ENCODE results near the gene HCFC1R1.

HCFC1R1 gene

GRCh38 chr16:3022208-3022683 is 1.5 kb downstream of the HCFC1R1 start (continued):
- TF ChIP-seq, protein P1, sequence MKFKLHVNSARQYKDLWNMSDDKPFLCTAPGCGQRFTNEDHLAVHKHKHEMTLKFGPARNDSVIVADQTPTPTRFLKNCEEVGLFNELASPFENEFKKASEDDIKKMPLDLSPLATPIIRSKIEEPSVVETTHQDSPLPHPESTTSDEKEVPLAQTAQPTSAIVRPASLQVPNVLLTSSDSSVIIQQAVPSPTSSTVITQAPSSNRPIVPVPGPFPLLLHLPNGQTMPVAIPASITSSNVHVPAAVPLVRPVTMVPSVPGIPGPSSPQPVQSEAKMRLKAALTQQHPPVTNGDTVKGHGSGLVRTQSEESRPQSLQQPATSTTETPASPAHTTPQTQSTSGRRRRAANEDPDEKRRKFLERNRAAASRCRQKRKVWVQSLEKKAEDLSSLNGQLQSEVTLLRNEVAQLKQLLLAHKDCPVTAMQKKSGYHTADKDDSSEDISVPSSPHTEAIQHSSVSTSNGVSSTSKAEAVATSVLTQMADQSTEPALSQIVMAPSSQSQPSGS (tag by site-specific recombination; IDR thresholded peaks at IDR 0.05; ENCODE audit: low read depth): no peak
- TF ChIP-seq ZNF449 (tag by site-specific recombination; IDR thresholded peaks at IDR 0.05): peak; percentile 76; the same call in 1 of the 2 replicates
- TF ChIP-seq ZNF776 (tag by site-specific recombination; IDR thresholded peaks at IDR 0.05; ENCODE audit: borderline replicate concordance): no peak
- TF ChIP-seq ZNF138 (tag by site-specific recombination; IDR thresholded peaks at IDR 0.05; ENCODE audit: borderline replicate concordance): no peak
- no peak for TF ChIP-seq ZNF548 (tag by site-specific recombination; IDR thresholded peaks at IDR 0.05)
- TF ChIP-seq GLIS2 (tag by site-specific recombination; IDR thresholded peaks at IDR 0.05): peak; percentile 68; the same call in 1 of the 2 replicates
- TF ChIP-seq ZIC2 (tag by site-specific recombination; IDR thresholded peaks at IDR 0.05): no peak
- TF ChIP-seq BCL11B (tag by site-specific recombination; IDR thresholded peaks at IDR 0.05; ENCODE audit: low read depth): 0 out of 2 replicates have a peak, but pooled peaks have one; percentile 20
- TF ChIP-seq ZNF639 (tag by site-specific recombination; IDR thresholded peaks at IDR 0.05): no peak; the same call in 1 of the 2 replicates
- no peak for TF ChIP-seq ZNF560 (tag by site-specific recombination; IDR thresholded peaks at IDR 0.05; ENCODE audit: borderline replicate concordance)
- no peak for TF ChIP-seq GLI2 (tag by site-specific recombination; IDR thresholded peaks at IDR 0.05; ENCODE audit: borderline replicate concordance, low read depth)
- no peak for TF ChIP-seq ZNF221 (tag by site-specific recombination; IDR thresholded peaks at IDR 0.05; ENCODE audit: borderline replicate concordance)
- peak; percentile 58; the same call in 1 of the 2 replicates for TF ChIP-seq ZNF660 (tag by site-specific recombination; IDR thresholded peaks at IDR 0.05)
- no peak for TF ChIP-seq ZNF544 (tag by site-specific recombination; IDR thresholded peaks at IDR 0.05)
- TF ChIP-seq ZNF530 (tag by site-specific recombination; IDR thresholded peaks at IDR 0.05; ENCODE audit: low read depth): no peak
- no peak for TF ChIP-seq ZNF211 (tag by site-specific recombination; IDR thresholded peaks at IDR 0.05; ENCODE audit: low read depth)
- no peak for TF ChIP-seq GLI4 (tag by site-specific recombination; IDR thresholded peaks at IDR 0.05)
- no peak for TF ChIP-seq ZNF10 (tag by site-specific recombination; IDR thresholded peaks at IDR 0.05)
- TF ChIP-seq ZNF114 (tag by site-specific recombination; IDR thresholded peaks at IDR 0.05): no peak
- no peak for TF ChIP-seq ZNF140 (tag by site-specific recombination; IDR thresholded peaks at IDR 0.05)
- TF ChIP-seq, protein P2, sequence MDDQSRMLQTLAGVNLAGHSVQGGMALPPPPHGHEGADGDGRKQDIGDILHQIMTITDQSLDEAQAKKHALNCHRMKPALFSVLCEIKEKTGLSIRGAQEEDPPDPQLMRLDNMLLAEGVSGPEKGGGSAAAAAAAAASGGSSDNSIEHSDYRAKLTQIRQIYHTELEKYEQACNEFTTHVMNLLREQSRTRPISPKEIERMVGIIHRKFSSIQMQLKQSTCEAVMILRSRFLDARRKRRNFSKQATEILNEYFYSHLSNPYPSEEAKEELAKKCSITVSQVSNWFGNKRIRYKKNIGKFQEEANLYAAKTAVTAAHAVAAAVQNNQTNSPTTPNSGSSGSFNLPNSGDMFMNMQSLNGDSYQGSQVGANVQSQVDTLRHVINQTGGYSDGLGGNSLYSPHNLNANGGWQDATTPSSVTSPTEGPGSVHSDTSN (CRISPR knock-in tag; IDR thresholded peaks at IDR 0.05): no peak
- peak; percentile 57; the same call in 1 of the 2 replicates for TF ChIP-seq ZNF76 (tag by site-specific recombination; IDR thresholded peaks at IDR 0.05; ENCODE audit: borderline replicate concordance, low read depth)
- TF ChIP-seq EGR2 (tag by site-specific recombination; IDR thresholded peaks at IDR 0.05; ENCODE audit: low read depth): peak; percentile 44; the same call in 1 of the 2 replicates
- no peak for TF ChIP-seq ZSCAN18 (tag by site-specific recombination; IDR thresholded peaks at IDR 0.05)
- TF ChIP-seq ZNF266 (tag by site-specific recombination; IDR thresholded peaks at IDR 0.05; ENCODE audit: low read depth): no peak
- TF ChIP-seq, protein P3, sequence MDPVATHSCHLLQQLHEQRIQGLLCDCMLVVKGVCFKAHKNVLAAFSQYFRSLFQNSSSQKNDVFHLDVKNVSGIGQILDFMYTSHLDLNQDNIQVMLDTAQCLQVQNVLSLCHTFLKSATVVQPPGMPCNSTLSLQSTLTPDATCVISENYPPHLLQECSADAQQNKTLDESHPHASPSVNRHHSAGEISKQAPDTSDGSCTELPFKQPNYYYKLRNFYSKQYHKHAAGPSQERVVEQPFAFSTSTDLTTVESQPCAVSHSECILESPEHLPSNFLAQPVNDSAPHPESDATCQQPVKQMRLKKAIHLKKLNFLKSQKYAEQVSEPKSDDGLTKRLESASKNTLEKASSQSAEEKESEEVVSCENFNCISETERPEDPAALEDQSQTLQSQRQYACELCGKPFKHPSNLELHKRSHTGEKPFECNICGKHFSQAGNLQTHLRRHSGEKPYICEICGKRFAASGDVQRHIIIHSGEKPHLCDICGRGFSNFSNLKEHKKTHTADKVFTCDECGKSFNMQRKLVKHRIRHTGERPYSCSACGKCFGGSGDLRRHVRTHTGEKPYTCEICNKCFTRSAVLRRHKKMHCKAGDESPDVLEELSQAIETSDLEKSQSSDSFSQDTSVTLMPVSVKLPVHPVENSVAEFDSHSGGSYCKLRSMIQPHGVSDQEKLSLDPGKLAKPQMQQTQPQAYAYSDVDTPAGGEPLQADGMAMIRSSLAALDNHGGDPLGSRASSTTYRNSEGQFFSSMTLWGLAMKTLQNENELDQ (tag by site-specific recombination; IDR thresholded peaks at IDR 0.05; ENCODE audit: low read depth): no peak
- TF ChIP-seq ZNF624 (tag by site-specific recombination; IDR thresholded peaks at IDR 0.05): no peak
- 0 out of 2 replicates have a peak, but pooled peaks have one; percentile 25 for TF ChIP-seq ZNF335 (tag by site-specific recombination; conservative IDR thresholded peaks at IDR 0.05)
- TF ChIP-seq ZNF121 (tag by site-specific recombination; IDR thresholded peaks at IDR 0.05): no peak
- TF ChIP-seq ZNF473 (tag by site-specific recombination; IDR thresholded peaks at IDR 0.05): no peak
- no peak for TF ChIP-seq SP2 (tag by site-specific recombination; IDR thresholded peaks at IDR 0.05)
- TF ChIP-seq ZNF600 (tag by site-specific recombination; IDR thresholded peaks at IDR 0.05): no peak
- TF ChIP-seq ZNF701 (tag by site-specific recombination; IDR thresholded peaks at IDR 0.05): no peak

All from HEK293 (cell line).